Kidney epithelial cell (primary cell): ENCODE data around the gene HS3ST6. TPM values are rescaled to one million over a fixed set of nuclear protein-coding genes. Genes with fewer than 3 reads are reported as not detected.

Source experiments
- DNase-seq: peaks from one replicate; pipeline ENCODE4 v3.0.0-alpha.2; 2010; ENCODE audit warnings: low read depth
- H3K27me3 ChIP-seq: 2 replicates; pipeline ENCODE4 v1.6.0; 2011; ENCODE audit warnings: low read length; ENCODE audit not compliant: control insufficient read depth, insufficient read depth
- H3K36me3 ChIP-seq: 2 replicates; pipeline ENCODE4 v1.5.1; 2011; ENCODE audit warnings: low read length; ENCODE audit not compliant: control insufficient read depth, insufficient read depth
- H3K4me3 ChIP-seq: 2 replicates; pipeline ENCODE4 v1.5.1; 2011; ENCODE audit warnings: low read depth, mild to moderate bottlenecking, control low read depth, low read length
- CTCF ChIP-seq: IDR thresholded peaks from 2 replicates; pipeline ENCODE4 v1.5.1; 2011; ENCODE audit warnings: mild to moderate bottlenecking, moderate library complexity, low read length, control low read depth, inconsistent platforms; ENCODE audit not compliant: insufficient read depth, poor library complexity, severe bottlenecking
- total RNA-seq: library from RNA; depleted of rRNA; stranded (reverse); fragments of >200 nt; gene quantifications from 2 replicates; pipeline ENCODE4 v1.2.3, GENCODE V29; 2015

Gene HS3ST6
- total RNA-seq, 1 donor from 2014 or later = 0.92 TPM

DNA sequence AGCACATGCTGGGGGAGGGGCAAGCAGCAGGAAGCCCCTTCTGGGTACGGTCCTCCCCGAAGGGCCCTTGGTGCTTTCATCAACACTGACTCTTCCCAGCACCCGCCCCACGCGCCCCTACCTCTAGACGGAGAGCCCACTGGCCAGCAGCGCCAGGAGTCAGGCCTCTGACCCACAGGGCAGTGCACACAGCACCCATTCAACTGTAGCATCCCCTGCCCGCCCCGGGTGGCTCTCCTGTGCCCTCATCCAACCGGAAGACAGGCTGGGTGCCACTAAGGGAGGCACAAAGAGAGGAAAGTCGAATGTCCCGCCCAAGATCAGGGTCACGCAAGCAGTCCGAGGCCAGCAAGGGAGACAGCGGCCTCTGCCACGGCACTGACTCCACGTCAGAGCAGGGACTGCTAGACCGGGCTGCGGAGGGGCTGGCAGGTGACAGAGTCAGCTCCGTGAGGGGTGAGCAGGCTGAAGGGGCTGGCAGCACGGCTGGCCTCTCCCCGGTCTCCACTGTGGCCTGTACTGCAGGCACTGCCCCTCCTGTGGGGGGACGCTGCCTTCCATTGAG, 15.0 kb upstream of the HS3ST6 start:
- H3K36me3 ChIP-seq = no peaks in the 10 kb centered on the region
- TF ChIP-seq CTCF = no peak
- H3K4me3 ChIP-seq = no peak overlapping the region
- DNase-seq = no peak
- peaks cover 2% of the 10 kb centered on the region for H3K27me3 ChIP-seq

DNA sequence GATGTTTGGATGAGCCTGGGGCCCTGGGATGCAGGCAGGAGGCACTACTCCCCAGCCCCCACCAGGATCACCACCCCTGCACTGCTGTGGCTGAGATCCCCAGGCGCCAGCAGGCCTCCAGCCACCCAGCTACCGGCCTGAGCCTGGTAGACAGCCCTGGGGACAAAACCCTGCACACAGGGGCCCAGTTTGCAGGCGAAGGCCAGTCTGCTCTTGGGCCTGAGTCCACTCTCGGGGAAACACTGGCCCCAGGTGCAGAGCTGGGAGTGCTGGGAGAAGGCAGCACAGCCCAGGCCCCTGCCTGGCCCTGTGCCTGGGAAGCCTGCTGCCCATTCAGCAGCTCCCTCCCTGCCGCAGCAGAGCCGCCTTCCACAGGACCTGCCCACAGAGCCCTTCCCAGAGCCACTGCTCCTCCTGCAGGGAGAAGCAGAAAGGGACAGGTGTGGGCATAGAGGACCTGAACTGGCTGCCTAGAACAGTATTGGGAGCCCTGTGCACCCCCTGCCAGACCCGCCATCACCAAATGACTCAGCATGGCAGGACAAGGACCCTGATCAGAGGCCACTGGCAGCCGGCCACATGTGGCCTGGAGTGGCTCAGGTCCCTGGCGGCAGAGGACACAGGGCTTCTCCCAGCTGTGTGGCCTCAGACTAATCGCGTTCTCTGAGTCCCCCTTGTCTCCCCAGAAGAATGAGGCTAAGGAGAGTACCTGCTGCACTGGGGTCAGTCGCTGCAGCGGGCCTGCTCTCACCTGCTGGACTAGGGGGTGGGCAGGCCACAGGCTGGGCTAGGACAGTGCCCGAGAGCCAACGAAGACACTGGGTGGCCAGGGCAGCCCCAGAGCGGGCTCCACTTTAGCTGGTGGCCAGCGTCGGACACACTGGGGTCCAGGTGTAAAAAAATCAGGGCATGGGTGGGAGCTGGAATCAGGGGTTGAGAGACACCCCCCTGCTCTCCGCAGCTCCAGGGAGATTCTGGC, 14.1 kb upstream of the HS3ST6 start:
- peak; percentile 39 for TF ChIP-seq CTCF
- H3K36me3 ChIP-seq = no peaks in the 10 kb centered on the region
- no peak overlapping the region for H3K4me3 ChIP-seq
- DNase-seq = no peak
- peaks cover 2% of the 10 kb centered on the region for H3K27me3 ChIP-seq

- no peaks in the 10 kb centered on the region for H3K36me3 ChIP-seq
- no peak for TF ChIP-seq CTCF
- peaks cover 2% of the 10 kb centered on the region for H3K27me3 ChIP-seq
- no peak overlapping the region for H3K4me3 ChIP-seq
- DNase-seq = no peak
Observed at GRCh38 chr16:1930338-1930720, 12.1 kb upstream of the HS3ST6 start.

GRCh38 chr16:1929578-1930337, 11.5 kb upstream of the HS3ST6 start:
- Histone ChIP-seq H3K27me3 (peaks cover 2% of the 10 kb centered on the region), H3K4me3 (peak overlapping the region; percentile 51), H3K36me3 (no peaks in the 10 kb centered on the region)
- DNase-seq = no peak
- TF ChIP-seq CTCF = peak; percentile 30

GRCh38 chr16:1929105-1929504, 10.9 kb upstream of the HS3ST6 start:
- Histone ChIP-seq H3K27me3 (peaks cover 2% of the 10 kb centered on the region), H3K36me3 (no peaks in the 10 kb centered on the region), H3K4me3 (peak overlapping the region; percentile 51)
- no peak for DNase-seq
- no peak for TF ChIP-seq CTCF
